ENCODE measurements around the gene DLG5. TPM values are rescaled to one million over a fixed set of nuclear protein-coding genes. Genes with fewer than 3 reads are reported as not detected.

DLG5 gene
- total and polyA plus RNA-seq, 4 donors = 1.2 to 7.1 (median 4.6) TPM

- TF ChIP-seq, protein P1, sequence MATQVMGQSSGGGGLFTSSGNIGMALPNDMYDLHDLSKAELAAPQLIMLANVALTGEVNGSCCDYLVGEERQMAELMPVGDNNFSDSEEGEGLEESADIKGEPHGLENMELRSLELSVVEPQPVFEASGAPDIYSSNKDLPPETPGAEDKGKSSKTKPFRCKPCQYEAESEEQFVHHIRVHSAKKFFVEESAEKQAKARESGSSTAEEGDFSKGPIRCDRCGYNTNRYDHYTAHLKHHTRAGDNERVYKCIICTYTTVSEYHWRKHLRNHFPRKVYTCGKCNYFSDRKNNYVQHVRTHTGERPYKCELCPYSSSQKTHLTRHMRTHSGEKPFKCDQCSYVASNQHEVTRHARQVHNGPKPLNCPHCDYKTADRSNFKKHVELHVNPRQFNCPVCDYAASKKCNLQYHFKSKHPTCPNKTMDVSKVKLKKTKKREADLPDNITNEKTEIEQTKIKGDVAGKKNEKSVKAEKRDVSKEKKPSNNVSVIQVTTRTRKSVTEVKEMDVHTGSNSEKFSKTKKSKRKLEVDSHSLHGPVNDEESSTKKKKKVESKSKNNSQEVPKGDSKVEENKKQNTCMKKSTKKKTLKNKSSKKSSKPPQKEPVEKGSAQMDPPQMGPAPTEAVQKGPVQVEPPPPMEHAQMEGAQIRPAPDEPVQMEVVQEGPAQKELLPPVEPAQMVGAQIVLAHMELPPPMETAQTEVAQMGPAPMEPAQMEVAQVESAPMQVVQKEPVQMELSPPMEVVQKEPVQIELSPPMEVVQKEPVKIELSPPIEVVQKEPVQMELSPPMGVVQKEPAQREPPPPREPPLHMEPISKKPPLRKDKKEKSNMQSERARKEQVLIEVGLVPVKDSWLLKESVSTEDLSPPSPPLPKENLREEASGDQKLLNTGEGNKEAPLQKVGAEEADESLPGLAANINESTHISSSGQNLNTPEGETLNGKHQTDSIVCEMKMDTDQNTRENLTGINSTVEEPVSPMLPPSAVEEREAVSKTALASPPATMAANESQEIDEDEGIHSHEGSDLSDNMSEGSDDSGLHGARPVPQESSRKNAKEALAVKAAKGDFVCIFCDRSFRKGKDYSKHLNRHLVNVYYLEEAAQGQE (IDR thresholded peaks at IDR 0.05) = peak; percentile 16
- peak; percentile 31 for TF ChIP-seq YY1 (IDR thresholded peaks at IDR 0.05)
- no peak for TF ChIP-seq NR2F2 (IDR thresholded peaks at IDR 0.05)
- no peak for TF ChIP-seq TAF1 (conservative IDR thresholded peaks at IDR 0.05)
Observed at GRCh38 chr10:77974396-77975074, 48.0 kb upstream of the DLG5 start (continued).

- Histone ChIP-seq H3K36me3 (ENCODE audit: control insufficient read depth in 4 of 4, insufficient read depth in 3 of 4, low read depth in 1 of 4, low read length in 3 of 4) (peaks cover 6 to 17% (median 10%) of the 10 kb centered on the region in 4 donors), H3K27ac (ENCODE audit: low read depth in 1 of 2, low read length in 2 of 2) (no peak overlapping the region), H3K4me1 (ENCODE audit: control insufficient read depth in 4 of 4, insufficient read depth in 4 of 4, low read length in 3 of 4) (peaks cover 12 to 19% (median 17%) of the 10 kb centered on the region in 4 donors), H3K27me3 (ENCODE audit: control insufficient read depth in 4 of 4, insufficient read depth in 4 of 4, low read length in 3 of 4) (no peaks in the 10 kb centered on the region), H3K9ac (ENCODE audit: low read depth in 1 of 2, low read length in 2 of 2) (no peak overlapping the region), H3K4me3 (ENCODE audit: low read depth in 1 of 3, low read length in 3 of 3) (no peak overlapping the region), H3K9me3 (ENCODE audit: control insufficient read depth in 4 of 4, low read length in 3 of 4) (no peaks in the 10 kb centered on the region)
- 96% methylated on average over 5 of the region's 5 CpGs for WGBS
- no peak for DNase-seq (ENCODE audit: low spot score)
- TF ChIP-seq RXRA (IDR thresholded peaks at IDR 0.05) (no peak), RAD21 (IDR thresholded peaks at IDR 0.05) (no peak), GABPA (IDR thresholded peaks at IDR 0.05 in 1 of 2, conservative IDR thresholded peaks at IDR 0.05 in 1 of 2) (no peak), MAX (IDR thresholded peaks at IDR 0.05) (no peak), FOXA2 (IDR thresholded peaks at IDR 0.05) (no peak), TAF1 (conservative IDR thresholded peaks at IDR 0.05) (no peak), FOXA1 (IDR thresholded peaks at IDR 0.05) (no peak), NR2F2 (IDR thresholded peaks at IDR 0.05) (no peak), HNF4G (IDR thresholded peaks at IDR 0.05) (no peak), EGR1 (IDR thresholded peaks at IDR 0.05; ENCODE audit: low read depth in 2 of 2) (no peak)
- TF ChIP-seq, protein P1 (IDR thresholded peaks at IDR 0.05) = no peak
- TF ChIP-seq, protein P2, sequence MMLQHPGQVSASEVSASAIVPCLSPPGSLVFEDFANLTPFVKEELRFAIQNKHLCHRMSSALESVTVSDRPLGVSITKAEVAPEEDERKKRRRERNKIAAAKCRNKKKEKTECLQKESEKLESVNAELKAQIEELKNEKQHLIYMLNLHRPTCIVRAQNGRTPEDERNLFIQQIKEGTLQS (IDR thresholded peaks at IDR 0.05) = no peak
Observed at GRCh38 chr10:77973276-77973675, 46.7 kb upstream of the DLG5 start.
